ENCODE results near the gene TCEA3.
A peak's percentile ranks its signal among the peaks of the same experiment; 100 is the strongest.

Gene TCEA3

DNA sequence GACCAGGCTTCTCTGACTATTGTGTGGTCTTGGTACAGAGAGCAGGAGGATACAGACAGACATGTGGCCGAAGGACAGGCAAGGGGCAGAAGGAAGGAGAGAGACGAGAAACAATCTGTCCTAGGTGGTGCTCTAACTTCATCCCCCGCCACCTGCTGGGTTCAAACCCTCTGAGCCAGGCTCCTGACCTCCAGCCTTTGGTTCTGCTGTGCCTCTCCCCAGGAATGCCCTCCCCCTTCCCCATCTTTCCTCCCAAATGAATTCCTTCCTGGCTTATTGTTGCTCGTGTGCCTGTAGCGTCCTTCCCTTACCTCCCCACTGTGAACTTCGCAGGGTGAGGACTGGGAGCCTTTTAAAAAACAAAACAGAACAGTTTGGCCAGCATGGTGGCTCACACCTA, 5.4 kb downstream of the TCEA3 start:
- DNase-seq: no peak

DNA sequence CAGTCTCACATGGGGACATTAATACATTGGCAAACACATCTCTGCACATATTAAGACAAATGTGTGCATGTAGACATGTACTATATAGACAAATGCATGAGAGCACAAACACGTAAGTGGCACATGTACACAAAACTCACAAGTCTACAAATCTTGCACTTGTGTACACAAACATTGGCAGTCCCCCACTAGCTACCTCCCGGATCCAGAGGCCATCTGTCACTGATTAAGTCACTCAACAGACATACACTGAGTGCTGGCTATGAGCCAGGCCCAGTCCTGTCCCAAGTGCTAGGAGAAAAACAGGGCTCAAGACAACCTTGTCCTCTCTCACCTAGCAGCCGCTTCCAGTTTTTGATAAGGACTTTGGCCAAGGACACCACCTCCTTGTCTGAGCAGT, 7.0 kb downstream of the TCEA3 start:
- peak; percentile 30 for DNase-seq

DNA sequence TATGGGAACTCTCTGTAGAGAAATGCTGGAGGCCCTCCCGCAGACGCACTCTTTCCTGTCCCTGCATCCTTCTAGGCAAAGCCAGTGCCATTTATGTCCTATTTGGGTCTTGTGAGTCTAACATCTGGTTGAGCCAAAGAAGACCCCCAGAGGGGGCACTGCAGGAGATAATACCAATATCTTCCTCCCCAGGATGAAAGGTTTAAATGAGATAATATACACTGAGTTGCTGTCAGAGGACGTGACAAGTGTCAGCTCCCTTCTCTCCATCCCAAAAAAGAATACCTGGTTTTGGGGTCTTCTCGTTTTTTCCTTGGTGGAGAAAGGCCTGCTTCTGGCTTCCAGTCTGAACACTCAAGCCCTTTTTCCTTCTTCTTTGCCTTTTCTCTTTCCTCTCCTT, 7.6 kb downstream of the TCEA3 start:
- no peak for DNase-seq

DNA sequence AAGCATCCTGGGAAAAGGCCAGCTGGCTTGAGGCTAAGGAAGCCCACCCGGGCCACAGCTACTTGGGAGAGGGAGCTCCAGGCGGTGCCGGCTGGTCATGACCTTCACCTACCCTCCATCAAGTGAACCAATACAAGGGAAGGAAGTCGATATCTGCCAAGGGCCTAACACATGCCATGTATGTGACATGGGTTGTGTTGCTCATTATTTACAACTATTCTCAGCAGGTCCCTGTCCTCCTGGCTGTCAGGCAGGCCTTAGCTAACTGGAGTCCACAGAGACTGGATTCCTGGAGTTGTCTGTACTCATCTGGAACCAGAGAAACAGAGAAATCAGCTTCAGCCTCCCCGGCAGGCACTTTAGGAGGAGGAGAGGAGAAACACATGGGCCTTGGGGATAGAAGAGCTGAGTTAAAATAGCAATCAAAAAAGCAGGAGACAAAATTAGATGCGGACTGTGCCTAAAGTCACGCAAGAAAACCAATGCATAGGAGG, 15.7 kb downstream of the TCEA3 start:
- DNase-seq: no peak

DNA sequence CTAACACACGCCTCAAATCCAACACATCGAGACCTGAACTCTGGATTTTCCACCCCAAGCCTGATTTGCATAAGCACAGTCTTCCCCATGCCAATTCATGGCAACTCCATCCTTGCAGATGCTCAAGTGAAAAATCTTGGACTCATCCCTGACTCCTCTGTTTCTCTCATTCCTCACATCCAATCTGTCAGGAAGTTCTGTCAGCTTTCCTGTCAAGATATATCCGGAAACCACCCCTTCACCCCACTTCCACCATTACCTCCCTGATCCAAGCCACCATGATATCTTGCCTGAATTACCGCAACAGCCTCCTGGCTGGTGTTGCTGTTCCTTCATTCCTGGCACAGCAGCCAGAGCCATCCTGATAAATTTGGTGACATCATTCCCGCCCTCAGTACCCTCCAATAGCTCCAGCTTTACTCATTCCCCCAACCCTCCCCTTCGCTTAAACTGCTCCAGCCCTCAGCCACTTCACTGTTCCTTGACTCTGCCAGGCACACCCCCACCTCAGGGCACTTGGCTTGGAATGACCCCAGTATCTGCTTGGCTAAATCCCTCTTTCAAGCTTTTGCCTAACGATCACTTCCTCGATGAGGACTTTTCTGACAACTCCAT, 17.4 kb downstream of the TCEA3 start:
- no peak for DNase-seq

DNA sequence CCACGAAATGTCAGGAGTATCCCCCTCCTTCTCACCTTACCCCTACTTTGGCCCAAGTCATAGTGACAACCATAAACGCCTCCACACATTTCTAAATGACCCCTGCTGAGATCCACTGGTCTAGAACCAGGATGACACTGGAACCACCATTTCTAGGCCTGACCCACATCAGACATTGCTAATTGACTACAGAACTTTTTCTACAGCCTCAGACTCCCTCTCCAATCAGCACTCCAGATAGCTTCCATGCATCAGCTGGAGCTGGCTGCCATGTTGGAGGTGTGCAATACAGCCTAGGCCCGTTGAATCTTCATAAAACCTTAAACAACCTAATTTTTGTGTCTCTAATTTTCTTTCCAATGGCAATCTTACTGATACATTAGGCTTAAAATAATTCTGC, 18.6 kb downstream of the TCEA3 start:
- DNase-seq: no peak

DNA sequence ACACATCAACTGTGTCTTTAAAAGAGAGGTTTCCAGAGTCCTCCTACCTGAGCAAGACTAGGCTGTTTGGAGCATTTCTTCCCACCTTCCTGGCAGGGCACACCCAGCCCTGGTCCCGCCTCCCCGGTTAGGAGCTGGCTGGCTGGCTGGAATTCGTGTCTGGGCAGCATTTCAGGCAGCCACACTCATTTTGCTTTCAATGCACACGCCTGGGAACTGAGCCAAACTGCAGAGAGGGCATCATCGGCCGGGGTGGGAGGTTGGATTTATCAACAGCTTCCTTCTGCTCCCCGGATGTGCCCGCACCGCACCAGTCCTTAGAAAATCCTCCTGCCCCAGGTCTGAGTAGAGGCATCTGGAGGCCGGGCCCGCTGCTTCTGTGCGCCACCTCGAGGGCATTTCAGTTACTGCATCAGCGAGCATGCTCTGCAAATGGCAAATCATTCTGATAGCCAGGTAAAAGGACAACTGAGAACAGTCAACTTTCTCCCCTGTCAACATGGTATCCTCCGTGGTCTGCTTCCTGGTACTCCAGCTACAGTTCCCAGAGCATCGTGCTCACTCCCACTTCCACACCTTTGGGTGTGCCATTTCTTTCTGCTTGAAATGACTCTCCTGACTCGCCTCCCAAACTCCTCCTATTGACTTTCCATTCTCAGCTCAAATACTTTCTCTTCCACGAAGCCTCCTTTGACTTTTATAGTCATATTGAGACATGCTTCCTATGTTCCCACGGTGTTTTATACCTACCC, 20.6 kb downstream of the TCEA3 start:
- peak; percentile 91 for DNase-seq

DNA sequence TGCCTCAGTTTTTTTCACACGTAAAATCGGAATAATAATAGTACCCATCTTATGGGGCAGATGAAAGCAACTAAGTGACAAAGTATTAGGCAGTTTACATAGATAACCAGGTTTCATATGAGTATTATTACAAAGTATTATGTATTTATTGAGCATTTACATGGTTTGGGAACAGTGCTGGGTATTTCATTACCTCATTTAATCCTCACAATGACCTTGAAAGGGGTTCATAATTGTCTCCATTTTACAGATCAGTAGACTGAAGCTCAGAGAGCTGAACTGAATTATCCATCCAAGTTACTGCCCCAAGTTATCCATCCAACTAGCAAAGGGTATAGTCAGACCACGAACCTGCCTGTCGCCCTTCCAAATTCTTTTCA, 21.2 kb downstream of the TCEA3 start:
- no peak for DNase-seq

DNA sequence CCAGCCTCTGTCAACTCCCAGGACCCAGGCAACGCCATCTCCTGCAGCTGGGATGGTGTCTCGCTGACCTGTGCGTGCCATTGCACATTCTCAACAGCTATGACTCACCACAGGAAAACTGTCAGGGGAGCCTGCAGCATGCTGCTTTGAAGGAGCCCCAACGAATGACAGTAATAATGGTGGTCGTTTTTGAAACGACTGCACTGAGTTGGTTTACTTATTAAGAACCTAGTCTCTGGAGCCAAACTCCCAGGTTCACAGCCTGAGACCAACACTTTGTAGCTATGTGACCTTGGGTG, 21.6 kb downstream of the TCEA3 start:
- peak; percentile 14 for DNase-seq

DNA sequence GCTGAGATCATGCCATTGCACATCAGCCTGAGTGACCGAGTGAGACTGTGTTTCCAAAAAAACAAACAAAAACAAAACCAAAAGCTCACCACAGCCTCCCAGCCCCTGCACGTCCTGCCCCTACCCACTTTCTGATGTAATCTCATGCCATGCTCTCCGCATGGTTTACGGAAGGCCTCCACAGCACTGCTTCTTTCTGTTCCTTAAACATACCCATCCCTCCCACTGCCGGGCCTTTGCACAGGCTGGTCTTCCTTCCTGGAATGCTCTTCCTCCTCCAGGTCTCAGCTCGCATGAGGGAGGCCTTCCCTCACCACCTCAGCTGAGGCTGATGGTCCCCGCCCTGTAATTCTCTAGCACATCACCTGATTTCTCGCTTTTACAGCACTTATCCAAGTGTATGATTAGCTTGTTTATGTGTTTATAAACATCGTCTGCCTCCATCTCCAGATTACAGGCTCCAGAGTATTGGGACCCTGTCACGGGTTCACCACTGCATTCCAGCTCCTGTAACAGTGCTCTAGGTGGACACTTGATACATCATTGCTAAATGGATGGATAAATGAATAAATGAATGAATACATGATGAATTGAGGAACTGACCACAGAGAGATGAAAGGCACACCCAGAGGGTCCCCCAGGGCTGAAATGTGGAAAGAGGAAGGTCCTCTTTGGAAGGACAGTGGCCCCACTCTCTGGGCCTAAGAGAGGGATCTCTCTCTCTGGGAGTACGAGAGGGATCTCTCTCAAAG, 22.1 kb downstream of the TCEA3 start:
- DNase-seq: no peak

DNA sequence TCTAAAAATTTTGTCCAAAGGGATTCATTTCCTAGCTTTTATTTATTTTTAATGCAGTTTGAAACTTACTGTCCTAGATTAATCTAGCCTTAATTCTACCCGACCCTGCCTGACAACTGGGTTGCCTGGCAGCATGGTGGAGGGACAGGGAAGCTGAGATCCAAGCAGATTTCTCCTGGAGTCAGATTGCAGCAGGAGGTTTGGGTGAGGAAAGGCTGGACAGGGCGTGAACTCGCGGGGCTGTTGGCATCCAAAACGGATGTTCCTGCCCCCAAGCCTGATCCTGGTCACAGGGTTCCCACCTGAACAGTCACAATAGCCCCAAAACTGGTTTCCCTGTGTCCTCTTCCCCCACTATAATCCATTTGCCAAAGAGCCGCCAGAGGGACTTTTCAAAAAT, 23.2 kb downstream of the TCEA3 start:
- DNase-seq: no peak

DNA sequence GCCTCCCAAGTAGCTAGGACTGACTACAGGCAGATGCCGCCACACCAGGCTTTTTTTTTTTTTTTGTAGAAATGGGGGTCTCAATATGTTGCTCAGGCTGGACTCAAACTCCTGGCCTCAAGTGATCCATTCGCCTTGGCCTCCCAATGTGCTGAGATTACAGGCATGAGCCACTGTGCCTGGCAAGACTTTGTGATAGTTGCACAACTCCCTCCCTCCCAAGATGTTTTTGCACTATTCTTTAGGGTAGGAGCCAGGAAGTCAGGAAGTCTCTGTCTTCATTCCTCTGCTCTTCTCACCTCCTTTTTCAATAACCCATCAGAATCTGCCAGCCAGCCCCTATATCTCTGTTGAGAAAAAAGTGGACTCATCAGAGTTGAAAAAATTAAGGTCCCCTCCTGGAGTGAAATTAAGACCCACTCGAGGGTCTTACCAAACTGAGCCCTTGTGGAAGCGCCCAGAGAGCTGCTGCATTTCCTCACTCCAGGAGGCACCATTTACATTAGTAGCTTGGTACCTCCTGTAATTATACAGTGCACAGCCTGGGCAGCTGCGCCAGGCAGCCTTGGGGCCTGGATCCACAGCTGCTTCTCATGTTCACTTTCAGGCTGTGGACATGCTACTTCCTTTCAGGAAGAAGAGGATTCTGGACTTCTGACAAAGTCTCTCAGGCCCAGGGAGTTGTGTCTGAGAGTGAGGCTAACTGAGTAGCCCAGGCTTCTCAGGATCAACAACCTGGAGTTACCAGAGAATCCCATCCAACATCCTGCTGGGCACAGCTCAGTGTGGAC, 24.0 kb downstream of the TCEA3 start:
- no peak for DNase-seq

DNA sequence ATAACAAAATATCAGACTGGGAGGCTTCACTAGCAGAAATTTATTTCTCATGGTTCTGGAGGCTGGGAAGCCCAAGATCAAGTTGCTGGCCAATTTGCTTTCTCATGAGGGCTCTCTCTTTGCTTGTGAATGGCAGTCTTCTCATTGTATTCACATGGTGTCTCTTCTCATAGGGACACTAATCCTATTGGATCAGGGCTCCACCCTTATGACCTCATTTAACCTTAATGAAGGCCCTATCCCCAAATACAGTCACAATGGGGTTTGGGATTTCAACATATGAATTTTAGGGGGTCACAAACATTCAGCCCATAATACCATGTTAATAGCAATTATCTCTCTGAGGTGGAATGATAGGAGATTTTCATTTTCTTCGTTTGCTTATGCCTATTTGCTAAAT, 25.3 kb downstream of the TCEA3 start:
- no peak for DNase-seq

DNA sequence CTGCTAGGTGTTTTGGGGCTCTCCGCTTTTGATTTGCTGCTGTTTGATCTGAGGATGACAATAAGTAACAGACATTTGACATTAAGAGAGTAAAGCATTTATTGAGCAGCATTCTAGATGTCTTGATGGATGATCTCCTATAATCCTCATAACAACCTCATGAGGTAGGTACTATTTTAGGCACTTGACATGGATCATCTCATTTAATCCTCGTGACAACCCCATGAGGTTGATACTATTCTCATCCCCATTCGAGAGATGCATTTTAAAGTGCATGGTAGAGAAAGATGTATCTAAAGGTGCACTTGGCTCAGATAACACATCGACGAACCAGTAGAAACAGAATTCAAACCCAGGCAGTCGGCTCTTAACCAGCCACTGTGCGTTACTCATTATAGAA, 26.6 kb downstream of the TCEA3 start:
- no peak for DNase-seq

DNA sequence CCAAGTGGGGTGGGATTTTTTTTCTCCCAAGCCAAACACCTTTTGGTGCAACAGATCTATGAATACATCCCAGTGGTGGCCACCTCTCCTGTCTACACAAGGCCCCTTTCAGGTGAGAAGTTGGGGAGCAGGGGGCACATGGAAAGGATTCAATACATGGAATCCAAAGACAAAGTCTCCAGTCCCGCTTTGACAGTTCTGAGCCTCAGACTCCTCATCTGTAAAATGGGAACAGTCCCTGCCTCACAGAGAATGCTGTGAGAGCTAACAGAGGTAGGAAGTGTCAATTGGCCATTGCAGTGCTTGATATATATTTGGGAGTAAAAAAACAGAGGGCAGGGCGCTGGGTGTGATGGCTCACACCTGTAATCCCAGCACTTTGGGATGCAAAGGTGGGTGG, 28.2 kb downstream of the TCEA3 start:
- DNase-seq: no peak

DNA sequence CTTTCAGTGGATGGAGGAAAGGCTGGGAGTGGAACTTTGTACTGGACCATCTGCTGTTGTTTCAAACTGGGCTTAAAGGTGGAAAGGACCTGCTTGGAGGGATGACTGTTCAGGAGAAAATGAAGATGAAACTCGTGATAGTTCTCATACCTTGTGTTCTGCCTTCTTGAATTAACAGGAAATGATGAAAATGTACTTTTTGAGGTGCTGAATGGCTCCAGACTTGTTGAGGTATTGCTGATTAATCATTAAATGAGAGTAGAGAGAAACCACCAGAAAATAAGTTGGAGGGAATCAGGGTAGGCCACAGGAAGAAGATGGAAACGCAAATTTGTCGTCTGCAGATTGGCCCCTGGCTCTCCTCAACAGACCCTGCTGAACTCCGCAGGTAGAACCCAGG, 28.7 kb downstream of the TCEA3 start:
- DNase-seq: no peak

DNA sequence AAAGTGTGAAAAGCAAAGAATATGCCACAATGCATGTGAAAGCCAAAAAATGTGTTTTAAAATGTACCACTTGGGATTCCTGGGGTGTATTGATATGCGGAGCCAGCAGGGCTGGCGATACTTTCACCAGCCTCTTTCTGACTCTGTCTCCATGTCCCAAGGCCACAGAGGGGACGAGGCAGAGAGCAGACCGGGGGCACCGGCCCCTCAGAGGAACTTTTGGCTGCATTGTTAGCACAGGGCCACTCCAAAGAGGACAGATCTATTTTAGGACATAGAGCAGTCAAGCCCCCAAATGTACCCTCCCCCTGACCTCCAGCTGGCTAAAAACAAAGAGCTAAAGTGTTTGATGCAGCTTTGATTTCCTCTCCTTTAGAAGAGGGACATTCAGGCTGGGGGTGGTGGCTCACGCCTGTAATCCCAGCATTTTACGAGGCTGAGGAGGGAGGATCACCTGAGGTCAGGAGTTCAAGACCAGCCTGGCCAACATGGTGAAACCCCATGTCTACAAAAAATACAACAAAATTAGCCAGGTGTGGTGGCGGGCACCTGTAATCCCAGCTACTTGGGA, 29.3 kb downstream of the TCEA3 start:
- no peak for DNase-seq

DNA sequence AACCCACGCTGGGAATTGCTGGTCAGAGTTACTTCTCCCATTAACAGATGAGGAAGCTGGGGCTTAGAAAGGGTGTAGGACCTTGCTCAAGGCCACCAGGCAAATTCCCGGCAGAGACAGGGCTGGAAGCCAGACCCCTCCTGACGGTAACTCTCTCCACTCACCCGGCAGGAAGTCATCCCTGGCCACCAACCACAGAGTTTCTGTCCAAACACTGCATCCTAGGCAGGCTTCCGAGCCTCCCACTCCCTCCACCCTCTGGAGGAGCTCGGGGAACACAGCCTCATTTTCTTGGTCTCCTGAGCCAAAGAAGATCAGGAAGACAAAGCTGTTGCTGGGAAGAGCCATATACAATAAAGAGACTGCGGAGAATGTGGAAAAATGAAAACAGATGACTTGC, 29.9 kb downstream of the TCEA3 start:
- DNase-seq: peak; percentile 52

DNA sequence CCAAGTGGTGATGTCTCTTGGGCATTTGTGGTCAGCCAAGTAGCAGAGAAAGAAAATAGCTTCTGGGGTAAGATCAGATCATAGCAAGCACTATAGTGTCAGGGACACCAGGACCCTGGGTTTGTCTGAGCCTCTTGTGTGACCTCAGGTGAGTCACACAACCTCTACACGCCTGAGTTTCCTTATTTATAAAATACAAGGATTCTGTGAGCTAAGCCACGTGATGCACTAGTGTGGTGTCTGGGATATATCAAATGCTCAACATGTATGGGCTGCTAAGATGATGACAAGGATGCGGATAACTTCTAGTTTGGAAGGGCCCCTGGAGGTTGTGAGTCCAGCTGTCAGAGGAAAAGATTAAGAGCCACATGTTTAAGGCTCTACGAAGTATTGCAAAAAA, 30.4 kb downstream of the TCEA3 start:
- DNase-seq: no peak

DNA sequence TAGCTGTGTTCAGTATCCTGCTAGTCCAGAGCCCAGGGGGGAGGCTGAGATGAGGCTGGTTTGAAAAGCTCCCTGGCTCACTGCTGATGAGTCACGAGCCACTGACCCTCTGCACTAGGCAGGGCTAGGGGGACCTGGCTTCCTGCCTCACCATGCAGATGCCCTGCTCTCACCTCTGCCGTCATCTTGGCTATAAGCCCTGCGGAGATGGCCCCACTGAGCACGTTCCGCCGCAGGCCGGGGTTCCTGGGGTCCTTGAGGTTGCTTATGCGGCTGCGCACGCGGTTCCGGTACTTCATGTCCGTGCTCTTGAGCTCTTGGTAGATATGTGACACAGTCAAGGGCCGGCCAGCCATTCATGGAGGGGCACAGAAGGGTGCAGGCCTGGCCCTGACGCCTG, 30.8 kb downstream of the TCEA3 start:
- peak; percentile 20 for DNase-seq

DNA sequence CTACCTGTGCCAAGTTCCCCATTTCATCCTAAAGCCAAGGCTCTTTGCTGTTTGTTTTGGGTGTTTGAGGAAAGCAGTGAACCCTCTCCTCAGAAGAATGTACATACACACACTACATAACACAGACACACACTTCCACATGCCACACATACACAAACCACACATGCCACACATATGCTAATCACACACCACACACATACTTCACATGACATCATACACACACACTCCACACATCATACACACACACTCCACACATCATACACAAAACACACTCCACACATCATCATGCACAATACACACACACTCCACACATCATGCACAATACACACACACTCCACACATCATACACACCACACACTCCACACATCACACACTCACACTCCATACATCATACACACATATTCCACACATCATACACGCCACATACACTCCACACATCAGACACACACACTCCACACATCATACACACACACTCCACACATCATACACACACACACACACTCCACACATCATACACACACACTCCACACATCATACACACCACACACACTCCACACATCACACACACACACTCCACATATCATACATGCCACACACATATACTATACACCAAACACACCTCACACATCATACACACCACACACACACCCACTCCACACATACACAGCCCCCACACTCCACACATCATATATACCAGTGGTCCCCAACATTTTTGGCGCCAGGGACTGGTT, 32.3 kb downstream of the TCEA3 start:
- DNase-seq: no peak

DNA sequence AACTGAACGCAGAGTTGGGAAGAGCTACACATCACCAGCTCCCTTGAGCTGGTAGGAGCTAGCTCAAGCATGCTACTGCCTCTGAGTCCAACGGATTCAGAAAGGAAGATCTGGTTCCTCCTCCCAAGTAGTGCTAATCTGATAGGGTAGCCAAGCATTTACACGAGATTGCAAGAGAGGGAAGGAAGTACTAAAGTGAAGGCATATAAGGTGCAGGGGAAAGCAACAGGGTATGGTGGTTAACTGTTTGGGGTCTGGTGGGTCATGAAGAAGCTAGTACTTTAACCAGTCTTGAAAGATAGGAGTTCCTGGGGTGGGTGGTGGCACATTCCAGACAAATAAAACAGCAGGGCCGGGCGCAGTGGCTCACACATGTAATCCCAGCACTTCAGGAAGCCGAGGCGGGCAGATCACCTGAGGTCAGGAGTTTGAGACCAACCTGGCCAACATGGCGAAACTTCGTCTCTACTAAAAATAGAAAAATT, 34.7 kb downstream of the TCEA3 start:
- no peak for DNase-seq
